K562 (cell line): ENCODE data around the gene CD55. TPM values are rescaled to one million over a fixed set of nuclear protein-coding genes. Genes with fewer than 3 reads are reported as not detected.

Experiments used
- ATAC-seq: fragments of 200-7000 bp; cut with Tn5 transposase; 3 replicates; pipeline ENCODE4 v1.9.1; 2020; ENCODE audit warnings: moderate library complexity
- BruUV-seq: library from RNA; stranded (reverse); fragments of 400-500 nt; replicated peaks from 2 replicates; lab custom pipeline; 2021; lab: Mats Ljungman, UMichigan
- CTCF ChIA-PET: fragments of 300-600 bp; formaldehyde crosslinking; extraction: SDS; loops from one replicate; lab custom pipeline; 2021; ENCODE audit warnings: low intra/inter-chr PET ratio; lab: Yijun Ruan, JAX
- POLR2A ChIA-PET: fragments of 300-600, 350-650 bp; sonication (Branson Sonifier 250); formaldehyde crosslinking; extraction: SDS; loops from one replicate; lab custom pipeline; 2021; ENCODE audit warnings: antibody characterized with exemption, inconsistent platforms; lab: Yijun Ruan, JAX
- DNase-seq, 4 experiments: peaks; one replicate each; pipeline versions ENCODE4 v3.0.0 to v3.0.0-alpha.2; 2011 to 2018; ENCODE audit warnings: low spot score in 3 of 4, mixed read lengths in 3 of 4; ENCODE audit errors: extremely low read depth in 1 of 4
- FAIRE-seq: peaks from 2 replicates; lab custom pipeline; 2011; peaks lifted over from hg19 to GRCh38; lab: Jason Lieb, UNC
- H2AFZ ChIP-seq: 2 replicates; pipeline ENCODE4 v1.6.0; 2011; ENCODE audit warnings: low read depth, low read length, control low read depth, inconsistent platforms
- H3K27ac ChIP-seq: fragments of 200-600 bp; 3 replicates; pipeline ENCODE4 v1.8.0; 2011; ENCODE audit warnings: low read depth, mild to moderate bottlenecking, control low read depth, inconsistent platforms, low read length, moderate library complexity, mixed read lengths; ENCODE audit errors: extremely low read depth
- H3K27me3 ChIP-seq, 2 experiments: fragments of 300-600 bp in 1 of 2; 2 replicates in 1 of 2; 3 replicates in 1 of 2; pipeline versions ENCODE4 v1.6.0 to v1.8.0; 2011; ENCODE audit warnings: inconsistent platforms in 2 of 2, low read length in 2 of 2, mild to moderate bottlenecking in 1 of 2, mixed read lengths in 1 of 2, moderate library complexity in 1 of 2; ENCODE audit not compliant: control insufficient read depth in 2 of 2, insufficient read depth in 2 of 2
- H3K36me3 ChIP-seq: fragments of 300-600 bp; 3 replicates; pipeline ENCODE4 v1.8.0; 2011; ENCODE audit warnings: mild to moderate bottlenecking, low read length, inconsistent platforms; ENCODE audit not compliant: control insufficient read depth, insufficient read depth
- H3K4me1 ChIP-seq, 2 experiments: fragments of 200-600 bp in 1 of 2; replicated peaks in 1 of 2; 2 replicates in 1 of 2; 3 replicates in 1 of 2; pipeline versions ENCODE4 v1.5.1 to v1.8.0; 2011; ENCODE audit warnings: inconsistent platforms in 2 of 2, low read length in 2 of 2, mild to moderate bottlenecking in 1 of 2, mixed read lengths in 1 of 2, moderate library complexity in 1 of 2; ENCODE audit not compliant: control insufficient read depth in 2 of 2, insufficient read depth in 2 of 2
- H3K4me2 ChIP-seq: 2 replicates; pipeline ENCODE4 v1.6.1; 2011; ENCODE audit warnings: low read length, control low read depth, inconsistent platforms, mixed read lengths; ENCODE audit not compliant: insufficient read depth
- H3K4me3 ChIP-seq: fragments of 200-600 bp; sonication (generic), shearing (Covaris generic); 2 replicates; pipeline ENCODE4 v1.5.1; 2016; ENCODE audit warnings: control low read depth, inconsistent platforms
- H3K79me2 ChIP-seq: fragments of 200-600 bp; 3 replicates; pipeline ENCODE4 v1.8.0; 2011; ENCODE audit warnings: low read length, inconsistent platforms; ENCODE audit not compliant: control insufficient read depth, insufficient read depth
- H3K9ac ChIP-seq, 2 experiments: 2 replicates each; pipeline versions ENCODE4 v1.6.0 to v1.6.1; 2011; ENCODE audit warnings: low read depth in 2 of 2, low read length in 2 of 2, control low read depth in 1 of 2, inconsistent platforms in 1 of 2, mild to moderate bottlenecking in 1 of 2, mixed read lengths in 1 of 2; ENCODE audit not compliant: insufficient read depth in 1 of 2
- H3K9me1 ChIP-seq: one replicate; pipeline ENCODE4 v1.6.0; 2011; ENCODE audit warnings: inconsistent platforms, mild to moderate bottlenecking, low read length, moderate library complexity; ENCODE audit not compliant: control insufficient read depth, insufficient read depth
- H3K9me3 ChIP-seq: replicated peaks from 2 replicates; pipeline ENCODE4 v1.5.1; 2011; ENCODE audit warnings: low read depth, low read length, inconsistent platforms; ENCODE audit not compliant: control insufficient read depth, insufficient read depth
- H4K20me1 ChIP-seq: replicated peaks from 2 replicates; pipeline ENCODE4 v1.6.1; 2011; ENCODE audit warnings: low read length, inconsistent platforms, mixed read lengths; ENCODE audit not compliant: control insufficient read depth, insufficient read depth
- BDP1 ChIP-seq: IDR thresholded peaks from 3 replicates; pipeline ENCODE4 v1.6.1; 2011; ENCODE audit not compliant: insufficient read length, insufficient read depth
- ELF4 ChIP-seq: fragments of 450-650 bp; formaldehyde crosslinking; IDR thresholded peaks from 2 replicates; pipeline ENCODE4 v1.4.0; 2022; ENCODE audit warnings: missing genetic modification characterization
- HBP1 ChIP-seq: fragments of 450-650 bp; formaldehyde crosslinking; IDR thresholded peaks from 2 replicates; pipeline ENCODE4 v1.4.0; 2022; ENCODE audit warnings: missing genetic modification characterization
- HMGN3 ChIP-seq: IDR thresholded peaks from 2 replicates; pipeline ENCODE4 v1.6.1; 2011; ENCODE audit warnings: borderline replicate concordance, low read depth, mild to moderate bottlenecking, mixed read lengths, low read length; ENCODE audit not compliant: insufficient read length; ENCODE audit errors: extremely low read depth
- HNRNPUL1 ChIP-seq: fragments of 200-400 bp; formaldehyde crosslinking; IDR thresholded peaks from 2 replicates; pipeline ENCODE4 v1.6.1; 2017; ENCODE audit warnings: low read length
- RB1 ChIP-seq: fragments of 450-650 bp; IDR thresholded peaks from 2 replicates; pipeline ENCODE4 v1.6.1; 2017; ENCODE audit warnings: low read depth, mild to moderate bottlenecking
- RFX1 ChIP-seq: fragments of 450-650 bp; IDR thresholded peaks from 2 replicates; pipeline ENCODE4 v1.6.1; 2016; ENCODE audit warnings: mild to moderate bottlenecking, moderate library complexity
- SIRT6 ChIP-seq: IDR thresholded peaks from one replicate; pipeline ENCODE4 v1.6.1; 2012; ENCODE audit warnings: low read depth, mild to moderate bottlenecking, control low read depth, inconsistent platforms, low read length, moderate library complexity
- SMAD3 ChIP-seq: fragments of 450-650 bp; formaldehyde crosslinking; conservative IDR thresholded peaks from 2 replicates; pipeline ENCODE4 v1.4.0; 2020; ENCODE audit warnings: mild to moderate bottlenecking
- TAF1 ChIP-seq: IDR thresholded peaks from 2 replicates; pipeline ENCODE4 v1.6.1; 2011; ENCODE audit warnings: mild to moderate bottlenecking, low read length, moderate library complexity; ENCODE audit not compliant: insufficient read depth, control insufficient read depth, severe bottlenecking; ENCODE audit errors: extremely low read depth
- TRIM24 ChIP-seq, 2 experiments: fragments of 450-650 bp; IDR thresholded peaks; 2 replicates each; pipeline ENCODE4 v1.6.1; 2016
- ZC3H8 ChIP-seq: fragments of 450-650 bp; IDR thresholded peaks from 2 replicates; pipeline ENCODE4 v1.6.1; 2017
- ZKSCAN1 ChIP-seq: fragments of 150-350 bp; IDR thresholded peaks from 2 replicates; pipeline ENCODE4 v1.6.1; 2016; ENCODE audit warnings: low read depth, low read length
- ZNF75A ChIP-seq: fragments of 450-650 bp; formaldehyde crosslinking; IDR thresholded peaks from 2 replicates; pipeline ENCODE4 v1.4.0; 2020; ENCODE audit warnings: mild to moderate bottlenecking
- ZNF766 ChIP-seq: fragments of 200-800 bp; sonication (Bioruptor generic); conservative IDR thresholded peaks from 2 replicates; pipeline ENCODE4 v1.6.1; 2016; ENCODE audit warnings: missing genetic modification characterization, missing compliant biosample characterization
- WGBS: fragments of 100-300 bp; shearing (Covaris generic); methylation state at CpG from one replicate; pipeline ENCODE4 v1.1.6; 2016; ENCODE audit warnings: low coverage, mixed read lengths; ENCODE audit not compliant: insufficient coverage; ENCODE audit errors: missing lambda C conversion rate; 5-methylcytosine and 5-hydroxymethylcytosine counted together
- in situ Hi-C: fragments of 300-500 bp; cut with MboI; formaldehyde crosslinking; loops from 4 replicates; pipeline ENCODE4 v1.15.0; 2018; ENCODE audit warnings: inconsistent platforms, mixed read lengths
- intact Hi-C: fragments of 100-400 bp; cut with micrococcal nuclease; formaldehyde crosslinking; loops from 2 replicates; pipeline ENCODE4 v1.14.2; 2022
- polyA plus RNA-seq, 8 experiments: library from polyadenylated mRNA; depleted of rRNA in 4 of 8; stranded (reverse) in 5 of 8; unstranded in 3 of 8; fragments of >200 nt; fragmentation: Nextera tagmentation in 2 of 8; fragmentation: Illumina TruSeq in 1 of 8; extraction: Ambion mirVana in 2 of 8; extraction: Trizol in 1 of 8; gene quantifications; 2 replicates each; pipeline versions ENCODE4 v1.2.1 to v1.2.3, GENCODE V29; 2011 to 2014; ENCODE audit warnings: inconsistent platforms in 1 of 8, missing spikeins in 1 of 8
- total RNA-seq, 7 experiments: library from RNA; depleted of rRNA in 6 of 7; stranded (reverse); fragments of >200 nt in 6 of 7; fragmentation: Illumina TruSeq in 2 of 7; extraction: Trizol in 2 of 7; gene quantifications; 2 replicates each; pipeline versions ENCODE4 v1.2.1 to v1.2.3, GENCODE V29; 2011 to 2021; ENCODE audit warnings: low replicate concordance in 1 of 7
- TF ChIP-seq, protein P1 (sequence below): fragments of 450-650 bp; formaldehyde crosslinking; IDR thresholded peaks from 2 replicates; pipeline ENCODE4 v1.4.0; 2020; ENCODE audit warnings: mild to moderate bottlenecking
- TF ChIP-seq, protein P2 (sequence below): fragments of 450-650 bp; formaldehyde crosslinking; conservative IDR thresholded peaks from 2 replicates; pipeline ENCODE4 v1.4.0; 2022; ENCODE audit warnings: mild to moderate bottlenecking, missing genetic modification characterization

The CD55 gene
- total and polyA plus RNA-seq, 9 of the 15 experiments (the other 6 are each of a cell fraction or from before 2014, with no cell fraction given) = 17.7 to 150 (median 97.0) TPM

GRCh38 chr1:207366022-207366421 lies 44.5 kb downstream of the CD55 start:
- FAIRE-seq = no peak
- WGBS = 69% methylated on average over 2 of the region's 2 CpGs
- no peaks in the 10 kb centered on the region for H3K79me2 ChIP-seq
- ATAC-seq = no peak
- ChIA-PET CTCF (no interaction called here), POLR2A (interaction anchor here (0.6 kb wide), 1 partner anchor 14 kb away, joined by 3 read pairs; no protein-coding TSS in a partner anchor)
- H2AFZ ChIP-seq = no peak overlapping the region
- in situ Hi-C loops = no loop called here
- H3K4me3 ChIP-seq = no peak overlapping the region
- H3K27ac ChIP-seq = no peak overlapping the region
- DNase-seq = no peak
- no peak overlapping the region for H3K4me2 ChIP-seq
- H4K20me1 ChIP-seq = no peaks in the 10 kb centered on the region
- no peaks in the 10 kb centered on the region for H3K9me1 ChIP-seq
- no peaks in the 10 kb centered on the region for H3K9me3 ChIP-seq
- H3K9ac ChIP-seq = no peak overlapping the region
- H3K4me1 ChIP-seq = peaks cover 0 to 30% of the 10 kb centered on the region in 2 experiments; a peak in 3 of 5 replicates
- peaks cover 54% of the 10 kb centered on the region for H3K36me3 ChIP-seq
- intact Hi-C loops = no loop called here
- H3K27me3 ChIP-seq = no peaks in the 10 kb centered on the region
- BruUV-seq = no TSS peak
- TF ChIP-seq, protein P1, sequence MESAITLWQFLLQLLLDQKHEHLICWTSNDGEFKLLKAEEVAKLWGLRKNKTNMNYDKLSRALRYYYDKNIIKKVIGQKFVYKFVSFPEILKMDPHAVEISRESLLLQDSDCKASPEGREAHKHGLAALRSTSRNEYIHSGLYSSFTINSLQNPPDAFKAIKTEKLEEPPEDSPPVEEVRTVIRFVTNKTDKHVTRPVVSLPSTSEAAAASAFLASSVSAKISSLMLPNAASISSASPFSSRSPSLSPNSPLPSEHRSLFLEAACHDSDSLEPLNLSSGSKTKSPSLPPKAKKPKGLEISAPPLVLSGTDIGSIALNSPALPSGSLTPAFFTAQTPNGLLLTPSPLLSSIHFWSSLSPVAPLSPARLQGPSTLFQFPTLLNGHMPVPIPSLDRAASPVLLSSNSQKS (CRISPR knock-in tag) = no peak
- TF ChIP-seq TAF1 = no peak
- TF ChIP-seq ZNF766 (CRISPR knock-in tag) = no peak
- TF ChIP-seq SMAD3 (CRISPR knock-in tag) = no peak
- no peak for TF ChIP-seq ZNF75A (CRISPR knock-in tag)
- TF ChIP-seq ZC3H8 = no peak
- TF ChIP-seq HBP1 = no peak
- TF ChIP-seq ELF4 (CRISPR knock-in tag) = no peak
- no peak for TF ChIP-seq BDP1
- no peak for TF ChIP-seq RB1
- no peak for TF ChIP-seq HNRNPUL1
- no peak for TF ChIP-seq SIRT6
- no peak for TF ChIP-seq TRIM24 (IDR thresholded peaks at IDR 0.05)
- TF ChIP-seq, protein P2, sequence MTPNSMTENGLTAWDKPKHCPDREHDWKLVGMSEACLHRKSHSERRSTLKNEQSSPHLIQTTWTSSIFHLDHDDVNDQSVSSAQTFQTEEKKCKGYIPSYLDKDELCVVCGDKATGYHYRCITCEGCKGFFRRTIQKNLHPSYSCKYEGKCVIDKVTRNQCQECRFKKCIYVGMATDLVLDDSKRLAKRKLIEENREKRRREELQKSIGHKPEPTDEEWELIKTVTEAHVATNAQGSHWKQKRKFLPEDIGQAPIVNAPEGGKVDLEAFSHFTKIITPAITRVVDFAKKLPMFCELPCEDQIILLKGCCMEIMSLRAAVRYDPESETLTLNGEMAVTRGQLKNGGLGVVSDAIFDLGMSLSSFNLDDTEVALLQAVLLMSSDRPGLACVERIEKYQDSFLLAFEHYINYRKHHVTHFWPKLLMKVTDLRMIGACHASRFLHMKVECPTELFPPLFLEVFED (CRISPR knock-in tag) = no peak
- no peak for TF ChIP-seq HMGN3
- no peak for TF ChIP-seq ZKSCAN1
- TF ChIP-seq RFX1 = no peak
